Activated CD4-positive, alpha-beta T cell treated with anti-CD3 and anti-CD28 coated beads, Interleukin-2, amount 50 U/mL, for 16 hours (primary cell): ENCODE measurements around the gene BRSK2.
A peak's percentile ranks its signal among the peaks of the same experiment; 100 is the strongest.

Experiments used
- DNase-seq: peaks from one replicate; pipeline ENCODE4 v3.0.0-alpha.2; 2020

BRSK2 gene

DNA sequence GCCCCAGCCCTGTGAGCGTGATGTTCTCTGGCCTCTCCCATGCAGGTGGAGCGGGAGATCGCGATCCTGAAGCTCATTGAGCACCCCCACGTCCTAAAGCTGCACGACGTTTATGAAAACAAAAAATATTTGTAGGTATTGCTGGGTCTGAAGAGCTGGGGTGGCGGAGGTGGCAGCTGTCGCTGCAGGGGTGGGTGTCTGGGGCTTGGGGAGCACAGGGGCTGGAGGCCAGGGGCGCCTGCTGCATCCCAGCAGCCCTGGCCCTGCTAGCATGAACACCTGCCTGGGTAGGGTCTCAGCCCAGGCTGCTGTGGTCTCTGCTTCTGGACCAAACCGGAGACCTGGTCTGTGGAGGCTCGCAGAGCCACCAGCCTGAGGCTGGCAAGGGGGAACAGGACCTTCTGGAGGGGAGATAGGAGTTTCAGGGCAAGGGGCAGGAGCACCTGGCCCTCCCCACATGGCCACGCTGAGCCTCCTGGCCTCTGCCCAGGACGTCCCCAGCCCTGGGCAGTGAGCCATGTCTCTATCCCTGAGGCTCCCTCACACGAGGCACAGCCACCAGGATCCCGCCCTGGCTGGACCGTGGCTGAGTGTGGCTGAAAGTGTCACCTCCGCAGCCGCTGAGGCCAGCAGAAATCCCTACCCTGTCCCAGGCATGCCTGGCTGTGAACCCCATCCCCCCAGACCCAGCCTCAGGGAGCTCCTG lies 48.7 kb downstream of the BRSK2 start:
- DNase-seq = no peak

DNA sequence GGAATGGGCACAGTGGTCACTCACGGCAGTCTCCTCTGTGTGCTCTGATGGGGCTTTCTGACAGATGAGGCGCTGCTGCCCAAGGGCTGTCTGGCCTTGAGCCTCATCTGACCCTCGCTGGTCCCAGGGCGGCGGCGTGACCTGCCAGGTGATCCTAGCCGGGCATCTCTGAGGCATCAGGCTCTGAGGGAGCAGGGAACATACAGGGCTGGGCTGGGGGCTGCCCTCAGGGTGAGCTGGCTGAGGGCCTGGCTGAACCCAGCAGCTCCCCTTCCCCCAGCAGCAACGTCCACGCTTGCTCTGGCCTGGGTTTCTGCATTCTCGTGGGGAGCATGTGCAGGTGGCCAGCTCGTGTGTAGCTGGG lies 49.2 kb downstream of the BRSK2 start:
- DNase-seq = no peak

DNA sequence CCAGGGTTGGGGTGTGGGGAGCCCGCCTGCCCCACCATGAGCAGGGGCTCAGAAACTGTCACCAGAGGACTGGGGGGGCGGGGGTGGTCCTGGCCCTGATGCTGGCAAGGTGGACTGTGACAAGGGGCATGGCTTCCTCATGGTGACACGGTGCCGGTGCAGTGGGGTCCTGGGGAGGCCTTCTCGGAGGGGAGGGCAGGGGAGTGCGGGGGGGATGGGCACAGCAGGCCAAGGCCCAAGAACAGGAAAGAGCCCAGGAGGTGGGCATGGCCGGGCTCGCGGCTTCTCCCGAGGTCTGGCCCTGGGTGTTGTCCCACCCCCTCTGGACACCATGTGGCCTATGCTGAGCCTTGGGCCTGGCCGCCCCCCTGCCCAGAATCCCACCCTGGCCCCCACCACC lies 49.6 kb downstream of the BRSK2 start:
- no peak for DNase-seq

DNA sequence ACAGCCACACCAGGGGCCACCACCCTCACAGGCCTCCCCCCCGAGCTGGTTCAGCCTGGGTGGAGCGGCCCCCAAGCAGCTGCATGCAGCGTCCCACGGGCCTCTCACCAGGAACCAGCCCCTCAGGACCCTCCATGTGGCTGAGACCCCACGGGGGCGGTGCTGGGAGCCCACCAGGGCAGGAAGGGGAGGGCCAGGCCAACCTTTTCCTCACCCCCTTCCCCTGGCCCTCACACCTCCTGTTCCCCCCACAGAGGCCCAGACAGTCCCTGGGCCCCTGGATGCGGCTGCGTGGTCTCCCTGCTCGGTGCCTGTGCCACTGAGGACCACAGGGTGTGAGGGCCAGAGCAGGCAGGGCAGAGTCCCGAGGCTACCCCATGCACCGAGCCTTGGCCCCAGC lies 50.3 kb downstream of the BRSK2 start:
- no peak for DNase-seq

DNA sequence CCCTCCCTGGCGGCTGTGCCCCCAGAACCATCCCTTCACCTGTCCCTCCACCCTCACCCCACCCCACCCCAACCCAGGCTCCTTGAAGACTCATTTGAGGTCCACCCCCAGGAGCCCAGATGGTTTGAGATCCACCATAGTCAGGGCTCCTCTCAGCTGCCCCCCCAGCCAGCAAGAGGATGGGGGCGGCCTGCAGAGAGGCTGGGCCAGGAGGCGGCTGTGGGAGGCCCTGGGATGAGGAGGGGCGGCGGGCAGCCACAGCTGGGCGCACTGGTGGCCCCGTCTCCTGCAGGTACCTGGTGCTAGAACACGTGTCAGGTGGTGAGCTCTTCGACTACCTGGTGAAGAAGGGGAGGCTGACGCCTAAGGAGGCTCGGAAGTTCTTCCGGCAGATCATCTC lies 50.8 kb downstream of the BRSK2 start:
- no peak for DNase-seq

DNA sequence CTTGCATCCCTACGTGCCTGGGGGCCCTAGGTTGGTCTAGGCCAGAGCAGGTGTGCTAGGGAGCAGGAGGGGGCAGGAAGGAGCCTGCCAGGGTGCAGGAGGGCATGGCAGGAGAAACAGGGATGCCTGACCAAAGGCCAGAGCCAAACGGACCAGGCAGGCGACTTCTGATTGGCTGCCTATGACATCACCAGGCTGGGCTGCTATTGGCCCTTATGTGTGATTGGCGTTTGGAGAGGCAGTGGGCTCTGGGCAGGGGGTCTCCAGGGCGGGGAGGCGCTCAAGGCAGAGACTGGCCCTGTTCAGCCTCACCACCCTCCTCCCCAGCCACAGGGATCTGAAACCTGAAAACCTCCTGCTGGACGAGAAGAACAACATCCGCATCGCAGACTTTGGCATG lies 52.4 kb downstream of the BRSK2 start:
- no peak for DNase-seq

DNA sequence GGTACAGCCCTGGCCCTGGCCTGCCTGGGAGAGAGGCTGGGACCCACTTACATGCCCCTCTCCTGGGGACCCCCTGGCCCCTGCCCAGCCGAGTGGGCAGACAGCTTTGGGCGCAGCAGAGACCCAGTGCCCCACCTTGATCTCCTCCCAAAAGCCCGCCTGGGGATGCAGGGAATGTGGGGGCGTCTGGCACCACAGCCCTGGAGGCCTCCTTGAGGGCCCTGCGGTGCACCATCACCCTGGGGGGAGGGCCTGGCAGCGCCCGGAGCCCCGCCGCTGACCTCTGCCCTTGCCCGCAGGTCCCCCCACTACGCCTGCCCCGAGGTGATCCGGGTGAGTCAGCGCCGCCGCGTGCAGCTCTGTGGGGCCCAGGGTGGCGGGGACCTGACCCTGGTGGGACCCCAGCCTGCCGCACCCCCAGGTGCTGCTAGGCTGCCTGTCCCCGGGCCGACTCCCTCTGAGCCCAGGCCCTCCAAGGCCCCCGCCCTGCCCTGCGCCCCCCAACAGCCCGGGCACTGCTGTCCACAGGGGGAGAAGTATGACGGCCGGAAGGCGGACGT lies 53.2 kb downstream of the BRSK2 start:
- DNase-seq = no peak

DNA sequence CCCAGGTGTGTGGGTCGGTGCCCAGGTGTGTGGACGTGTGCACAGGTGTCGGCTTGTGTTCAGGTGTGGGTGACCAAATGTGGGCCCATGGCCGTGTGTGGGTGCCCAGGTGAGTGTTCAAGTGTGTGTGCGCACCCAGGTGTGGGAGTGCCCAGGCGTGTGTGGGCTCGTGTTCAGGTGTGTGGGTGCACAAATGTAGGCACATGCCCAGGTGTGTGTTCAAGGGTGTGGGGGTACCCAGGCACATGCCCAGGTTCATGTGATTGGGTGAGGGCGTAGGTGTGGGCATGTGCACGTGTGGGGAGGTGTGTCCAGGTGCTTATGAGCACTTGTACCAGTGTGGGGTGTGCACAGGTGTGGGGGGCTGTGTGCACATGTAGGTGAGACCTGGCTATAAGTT lies 54.0 kb downstream of the BRSK2 start:
- DNase-seq = no peak

DNA sequence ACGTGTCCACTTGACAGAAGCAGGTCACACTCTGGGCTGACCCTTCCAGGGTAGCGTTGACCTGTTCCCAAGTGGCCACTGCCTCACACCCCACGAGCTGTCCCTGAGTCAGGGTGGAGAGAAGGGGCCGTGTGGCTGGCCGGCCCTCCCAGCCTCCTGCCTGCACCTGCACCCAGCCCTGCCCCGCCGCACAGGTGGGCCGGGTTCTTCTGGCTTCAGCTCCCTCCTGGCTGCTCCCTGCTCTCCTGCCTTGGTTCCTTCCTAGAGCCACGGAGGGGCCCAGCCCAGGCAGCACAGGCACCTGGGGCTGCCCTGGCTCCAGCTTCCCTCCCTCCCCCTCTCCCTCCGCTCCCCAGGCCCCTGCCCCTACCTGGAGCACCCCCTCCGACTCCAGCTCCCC lies 54.6 kb downstream of the BRSK2 start:
- no peak for DNase-seq

DNA sequence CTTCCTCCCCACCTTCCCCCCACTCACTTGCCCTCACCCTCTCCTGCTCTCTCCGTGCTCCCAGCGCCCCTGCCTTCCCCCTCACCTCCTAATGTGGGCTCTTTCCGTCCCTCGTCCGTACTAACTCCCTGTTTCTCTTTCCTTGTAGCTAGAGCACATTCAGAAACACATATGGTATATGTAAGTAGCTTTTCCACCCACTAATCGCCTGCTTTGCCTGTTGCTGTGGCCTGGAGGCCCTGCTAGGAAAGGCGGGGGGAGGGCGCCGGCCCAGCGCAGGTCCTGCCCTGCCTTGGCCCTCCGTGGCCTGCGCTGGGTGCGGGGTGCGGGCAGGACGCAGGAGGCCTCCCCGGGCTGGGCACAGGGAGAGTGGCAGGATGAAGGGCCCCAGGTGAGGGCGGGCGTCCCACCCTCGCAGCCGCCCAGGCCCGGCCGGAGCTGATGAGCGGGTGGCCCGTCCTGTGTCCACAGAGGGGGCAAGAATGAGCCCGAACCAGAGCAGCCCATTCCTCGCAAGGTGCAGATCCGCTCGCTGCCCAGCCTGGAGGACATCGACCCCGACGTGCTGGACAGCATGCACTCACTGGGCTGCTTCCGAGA lies 55.2 kb downstream of the BRSK2 start:
- DNase-seq = no peak

DNA sequence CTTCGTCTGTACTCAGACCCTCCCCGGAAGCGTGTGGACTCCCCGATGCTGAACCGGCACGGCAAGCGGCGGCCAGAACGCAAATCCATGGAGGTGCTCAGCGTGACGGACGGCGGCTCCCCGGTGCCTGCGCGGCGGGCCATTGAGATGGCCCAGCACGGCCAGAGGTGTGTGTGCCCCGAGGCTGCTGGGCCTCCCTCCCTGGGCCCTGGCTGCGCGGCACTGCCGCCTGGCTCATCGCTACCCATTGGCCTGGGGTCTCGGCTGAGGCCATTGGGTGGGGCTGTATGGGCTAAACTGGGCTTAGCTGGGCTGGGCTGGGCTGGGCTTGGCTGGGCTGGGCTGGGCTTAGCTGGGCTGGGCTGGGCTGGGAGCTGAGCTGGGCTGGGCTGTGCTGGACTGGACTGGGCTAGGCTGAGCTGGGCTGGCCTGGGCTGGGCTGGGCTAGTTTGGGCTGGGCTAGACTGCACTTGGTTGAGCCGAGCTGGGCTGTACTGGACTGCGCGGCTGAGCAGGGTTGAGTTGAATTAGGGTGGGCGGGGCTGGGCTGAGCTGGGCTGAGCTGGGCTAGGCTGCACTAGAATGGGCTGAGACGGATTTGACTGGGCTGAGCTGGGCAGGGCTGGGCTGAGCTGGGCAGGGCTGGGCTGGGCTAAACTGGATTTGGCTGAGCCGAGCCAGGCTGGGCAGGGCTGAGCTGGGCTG lies 56.2 kb downstream of the BRSK2 start:
- no peak for DNase-seq

DNA sequence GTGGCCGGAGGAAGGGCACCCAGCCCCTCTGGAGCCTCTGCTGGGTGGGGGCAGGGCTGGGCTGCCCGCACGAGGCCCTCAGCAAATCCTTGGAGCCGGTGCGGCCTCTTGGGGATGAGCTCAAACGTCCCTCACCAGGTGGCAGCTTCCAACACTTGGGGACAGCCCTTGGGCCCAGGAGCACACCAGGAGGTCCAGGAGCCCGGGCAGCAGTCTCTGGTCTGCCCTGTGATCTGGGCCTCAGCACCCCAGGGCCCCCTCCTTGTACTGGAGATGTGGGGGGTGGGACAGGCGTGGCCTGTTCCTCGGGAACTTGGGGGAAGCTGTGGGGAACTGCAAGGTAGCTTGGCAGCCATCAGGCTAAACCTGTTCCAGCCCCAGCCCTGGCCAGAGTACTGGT lies 56.9 kb downstream of the BRSK2 start:
- DNase-seq = no peak

DNA sequence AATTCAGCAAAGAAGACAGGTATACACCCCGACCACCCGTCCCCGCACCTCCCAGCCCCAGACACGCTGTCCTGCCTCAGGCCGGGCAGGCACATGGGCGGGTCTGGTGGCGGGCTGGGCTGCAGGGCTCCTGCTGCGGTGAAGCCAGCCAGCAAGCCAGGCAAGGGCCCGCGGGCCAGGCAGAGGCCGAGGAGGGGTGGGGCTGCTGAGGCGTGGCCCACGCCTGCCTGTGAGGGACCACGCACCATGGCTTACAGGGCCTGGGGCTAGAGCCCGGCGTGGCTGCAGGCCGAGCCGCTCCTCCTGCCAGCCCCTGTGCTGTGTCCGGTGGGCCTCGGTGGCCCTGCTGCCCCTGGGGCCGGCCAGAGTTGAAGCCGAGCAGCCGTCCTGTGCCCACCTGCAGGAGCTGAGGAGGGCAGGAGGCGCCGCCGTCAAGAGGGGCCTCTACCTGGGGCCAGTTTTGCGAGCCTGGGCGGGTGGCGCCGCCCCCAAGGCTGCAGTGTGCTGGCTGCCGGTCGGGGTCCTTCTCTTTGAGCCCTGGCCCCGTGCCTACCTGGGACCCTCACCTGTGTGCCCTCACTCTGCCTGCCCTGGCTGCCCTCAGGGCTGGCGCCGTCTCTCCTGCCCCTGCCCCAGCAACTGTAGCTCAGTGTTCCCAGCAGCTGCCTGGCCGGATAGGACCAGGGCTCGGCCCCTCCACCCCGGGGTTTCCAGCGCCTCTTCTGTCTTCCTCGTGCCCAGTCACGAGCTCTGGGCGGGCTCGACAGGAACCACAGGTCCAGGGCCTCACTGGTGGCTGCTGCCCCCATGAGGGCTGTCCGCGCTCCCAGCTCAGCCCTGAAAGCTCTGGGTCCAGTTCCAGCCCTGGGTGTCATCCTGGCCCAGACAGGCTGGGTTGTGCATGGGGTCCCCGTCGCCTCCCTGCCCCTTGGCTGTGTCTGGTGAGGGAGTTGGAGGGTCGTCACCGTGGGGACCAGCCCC lies 58.4 kb downstream of the BRSK2 start:
- no peak for DNase-seq

DNA sequence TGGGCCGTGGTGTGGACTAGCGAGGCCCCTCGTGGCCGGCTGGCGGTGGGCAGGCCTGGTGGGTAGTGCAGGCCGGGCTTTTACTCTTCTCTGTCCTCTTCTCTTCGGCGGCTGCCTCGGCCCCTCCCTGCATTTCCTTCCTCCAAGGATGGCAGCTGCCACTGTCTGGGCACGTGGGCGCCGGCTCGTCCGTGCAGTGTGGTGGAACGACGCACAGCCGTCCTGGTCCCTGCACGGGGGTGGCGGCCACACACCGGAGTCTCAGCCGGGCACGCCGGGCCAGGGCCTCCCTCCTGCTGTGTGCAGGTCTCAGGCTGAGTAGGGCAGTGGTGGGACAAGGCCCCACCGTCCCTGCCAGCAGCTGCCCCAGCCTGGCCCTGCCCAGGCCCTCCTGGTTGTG lies 59.1 kb downstream of the BRSK2 start:
- DNase-seq = no peak

DNA sequence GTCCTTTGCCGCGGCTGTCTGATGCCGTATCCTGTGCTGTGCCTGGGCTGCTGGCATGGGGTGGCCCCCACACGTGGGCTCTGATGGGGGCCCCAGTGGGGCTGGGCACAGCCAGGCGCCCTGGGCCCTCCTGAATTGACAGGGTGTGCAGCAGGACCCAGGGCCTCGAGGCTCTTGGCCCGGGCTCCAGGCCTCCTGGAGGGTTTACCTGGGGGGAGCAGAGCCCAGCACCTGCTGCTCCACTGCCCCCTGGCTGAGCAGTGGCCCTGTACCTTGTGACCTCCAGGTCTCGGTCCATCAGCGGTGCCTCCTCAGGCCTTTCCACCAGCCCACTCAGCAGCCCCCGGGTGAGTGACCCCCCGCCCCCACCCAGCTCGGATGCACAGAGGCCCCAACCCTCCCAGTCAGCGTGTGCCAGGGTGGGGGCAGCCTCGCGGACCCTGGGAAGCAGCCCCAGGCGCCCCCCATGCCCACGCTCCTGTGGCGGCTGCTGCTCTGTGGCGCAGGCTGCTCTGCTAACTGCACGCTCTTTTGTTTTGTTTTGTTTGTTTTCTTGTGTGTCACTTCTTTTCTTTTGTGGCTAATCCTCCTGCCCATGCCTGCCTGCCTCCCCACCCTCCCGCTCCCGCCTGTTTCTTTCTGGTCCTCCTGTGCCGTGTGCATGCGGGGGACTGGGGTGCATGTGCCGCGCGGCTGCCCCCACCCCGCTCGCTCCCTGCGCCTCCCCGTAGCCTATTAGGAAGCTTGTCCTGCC lies 59.9 kb downstream of the BRSK2 start:
- DNase-seq = no peak

DNA sequence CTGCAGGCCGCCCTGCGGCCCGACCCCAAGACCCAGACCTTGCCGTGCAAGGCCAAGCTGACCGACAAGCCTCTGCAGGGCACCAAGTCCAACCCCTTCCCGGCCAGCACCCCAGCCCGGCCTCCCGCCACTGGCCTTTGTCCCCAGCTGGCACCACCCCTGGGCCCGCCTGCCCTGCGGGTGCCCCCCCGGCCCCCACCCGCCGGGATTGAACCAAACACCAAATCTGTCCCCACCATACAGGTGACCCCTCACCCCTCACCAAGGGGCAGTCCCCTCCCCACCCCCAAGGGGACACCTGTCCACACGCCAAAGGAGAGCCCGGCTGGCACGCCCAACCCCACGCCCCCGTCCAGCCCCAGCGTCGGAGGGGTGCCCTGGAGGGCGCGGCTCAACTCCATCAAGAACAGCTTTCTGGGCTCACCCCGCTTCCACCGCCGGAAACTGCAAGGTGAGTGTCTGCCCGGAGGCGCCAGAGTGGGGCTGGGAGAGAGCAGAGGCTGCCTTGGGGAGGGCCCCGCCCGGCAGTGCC lies 60.7 kb downstream of the BRSK2 start:
- DNase-seq = no peak

DNA sequence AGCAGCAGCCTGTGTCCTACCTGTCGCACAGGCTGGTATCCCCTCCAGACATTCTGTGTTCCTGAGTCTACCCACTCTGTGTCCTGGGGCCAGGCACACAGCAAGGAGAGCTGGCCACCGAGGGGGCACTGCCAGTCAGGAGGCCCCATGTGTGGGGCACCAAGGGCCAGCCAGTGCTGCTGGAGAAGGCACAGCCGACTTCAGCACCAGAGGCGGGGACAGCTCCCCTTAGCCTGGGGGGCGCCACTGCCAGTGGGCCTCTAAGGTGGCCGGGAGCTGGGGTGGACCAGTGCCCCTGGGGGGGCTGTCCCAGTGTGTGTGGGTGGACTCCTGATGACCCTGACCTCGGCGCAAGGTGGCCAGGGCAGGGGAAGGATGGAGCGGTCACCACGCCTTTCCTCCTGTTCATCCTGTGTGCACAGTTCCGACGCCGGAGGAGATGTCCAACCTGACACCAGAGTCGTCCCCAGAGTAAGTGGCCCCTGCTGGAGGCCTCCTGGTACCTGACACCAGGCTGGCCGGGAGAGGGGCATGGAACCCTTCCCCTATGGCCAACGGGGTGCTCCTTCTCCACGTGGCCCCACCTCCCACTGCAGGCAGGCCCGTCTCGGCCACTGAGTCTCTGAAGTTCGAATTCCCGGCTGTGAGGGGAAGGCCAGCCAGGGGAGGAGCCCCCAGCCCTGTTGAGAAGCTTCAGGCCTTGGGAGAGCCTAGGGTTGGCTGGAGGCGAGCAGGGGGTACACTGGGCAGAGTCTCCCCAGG lies 61.4 kb downstream of the BRSK2 start:
- no peak for DNase-seq

DNA sequence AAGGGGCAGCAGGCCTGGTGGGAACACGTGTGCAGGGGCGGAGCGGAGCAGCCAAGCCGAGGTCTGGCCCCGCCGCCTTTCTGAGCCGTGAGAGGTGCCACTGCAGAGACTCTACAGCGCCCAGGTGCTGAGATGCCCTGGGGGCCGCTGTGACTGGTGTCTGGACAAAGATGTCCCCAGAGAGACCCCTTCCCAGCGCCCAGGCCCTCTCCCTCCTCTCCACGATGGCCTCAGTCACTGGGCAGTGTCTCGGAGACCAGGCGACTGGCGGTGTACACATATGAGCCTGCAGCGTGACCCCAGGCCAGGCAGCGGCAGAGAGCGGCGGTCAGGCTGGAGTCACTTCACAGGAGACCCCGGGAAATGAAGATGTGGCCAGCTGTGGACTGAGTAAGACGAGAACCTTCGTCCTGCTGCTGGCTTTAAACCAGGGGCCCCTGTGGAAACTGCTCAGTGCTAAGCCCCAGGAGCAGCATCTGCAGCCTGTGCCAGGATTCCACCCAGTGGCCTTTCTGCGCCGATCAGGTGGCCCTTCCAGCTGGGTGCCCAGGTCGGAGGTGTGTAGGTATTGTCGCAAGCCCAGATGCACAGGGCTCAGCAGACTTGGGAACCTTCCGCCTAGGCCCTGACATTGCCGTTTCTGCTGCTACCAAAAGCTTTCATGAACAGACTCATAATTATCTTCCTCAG lies 62.2 kb downstream of the BRSK2 start:
- no peak for DNase-seq

DNA sequence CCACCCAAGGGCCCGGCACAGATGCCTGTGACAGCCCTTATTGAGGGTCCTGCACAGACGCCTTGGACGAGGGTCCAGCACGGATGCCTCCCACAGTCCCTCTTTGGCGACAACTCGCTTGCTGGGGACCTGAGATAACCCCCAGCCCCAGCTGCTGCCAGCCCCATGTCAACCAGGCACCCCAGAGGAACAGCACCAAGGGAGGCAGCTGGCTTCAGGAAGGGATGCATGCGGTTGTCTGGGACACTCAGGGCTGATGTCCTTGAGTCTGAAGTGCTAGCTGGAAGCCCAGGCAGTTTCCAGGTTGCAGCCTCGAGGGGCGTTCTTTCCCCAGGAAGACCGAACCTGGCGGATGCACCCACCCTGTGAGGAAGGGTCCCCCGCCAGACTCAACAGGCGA lies 63.0 kb downstream of the BRSK2 start:
- no peak for DNase-seq

DNA sequence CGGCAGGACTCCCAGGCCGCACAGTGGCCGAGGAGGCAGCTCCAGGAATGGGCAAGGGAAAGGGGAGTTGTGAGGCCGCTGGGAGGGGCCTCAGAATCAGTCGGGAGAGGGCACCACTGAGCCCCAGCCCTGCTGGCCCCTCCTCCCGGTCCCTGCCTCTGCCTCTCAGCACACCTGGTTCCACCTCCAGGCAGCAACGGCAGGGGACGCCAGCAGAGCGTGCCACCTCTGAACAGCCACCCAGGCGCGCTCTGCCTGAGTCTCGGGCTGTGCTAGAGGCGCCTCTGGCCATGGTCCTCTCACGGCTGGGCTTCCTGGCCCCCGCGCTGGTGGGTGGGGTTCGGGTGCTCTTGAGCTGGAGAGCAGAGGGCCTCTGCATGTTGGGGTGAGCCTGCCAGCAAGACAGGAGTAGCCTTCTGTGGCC lies 63.9 kb downstream of the BRSK2 start:
- DNase-seq = peak; percentile 37

DNA sequence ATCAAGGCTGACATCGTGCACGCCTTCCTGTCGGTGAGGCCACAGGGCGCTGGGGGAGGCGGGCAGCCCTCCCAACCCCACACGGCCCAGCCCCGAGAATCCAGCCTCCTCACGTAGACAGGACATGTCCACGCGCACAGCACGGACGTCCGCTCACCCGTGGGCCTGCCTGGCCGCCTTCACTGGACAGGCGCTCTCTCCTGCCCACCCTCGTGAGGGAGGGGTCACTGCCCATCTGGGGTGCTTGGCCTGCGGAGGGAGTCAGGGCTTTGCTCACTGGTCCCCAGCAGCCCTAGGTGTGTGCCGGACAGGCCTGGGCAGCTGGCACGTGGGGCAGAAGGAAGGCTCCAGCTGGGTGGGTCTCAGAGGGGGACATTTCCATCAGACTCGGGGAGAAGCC lies 64.8 kb downstream of the BRSK2 start:
- no peak for DNase-seq
